ENCODE measurements around the gene FBXO5.

- TF ChIP-seq POLR2A (IDR thresholded peaks at IDR 0.05) (no peak), CTCF (IDR thresholded peaks at IDR 0.05) (no peak)
These were observed 32.6 kb downstream of the FBXO5 start for GRCh38 chr6:152950240-152950639.

All from transverse colon (tissue), 3 donors.